ENCODE data around the gene STX12.
"Not testable (repeated sequence)": the region's sequence is repeated elsewhere in the genome, so short reads cannot be mapped to it uniquely, and the experiment has no call there.

Gene STX12

DNA sequence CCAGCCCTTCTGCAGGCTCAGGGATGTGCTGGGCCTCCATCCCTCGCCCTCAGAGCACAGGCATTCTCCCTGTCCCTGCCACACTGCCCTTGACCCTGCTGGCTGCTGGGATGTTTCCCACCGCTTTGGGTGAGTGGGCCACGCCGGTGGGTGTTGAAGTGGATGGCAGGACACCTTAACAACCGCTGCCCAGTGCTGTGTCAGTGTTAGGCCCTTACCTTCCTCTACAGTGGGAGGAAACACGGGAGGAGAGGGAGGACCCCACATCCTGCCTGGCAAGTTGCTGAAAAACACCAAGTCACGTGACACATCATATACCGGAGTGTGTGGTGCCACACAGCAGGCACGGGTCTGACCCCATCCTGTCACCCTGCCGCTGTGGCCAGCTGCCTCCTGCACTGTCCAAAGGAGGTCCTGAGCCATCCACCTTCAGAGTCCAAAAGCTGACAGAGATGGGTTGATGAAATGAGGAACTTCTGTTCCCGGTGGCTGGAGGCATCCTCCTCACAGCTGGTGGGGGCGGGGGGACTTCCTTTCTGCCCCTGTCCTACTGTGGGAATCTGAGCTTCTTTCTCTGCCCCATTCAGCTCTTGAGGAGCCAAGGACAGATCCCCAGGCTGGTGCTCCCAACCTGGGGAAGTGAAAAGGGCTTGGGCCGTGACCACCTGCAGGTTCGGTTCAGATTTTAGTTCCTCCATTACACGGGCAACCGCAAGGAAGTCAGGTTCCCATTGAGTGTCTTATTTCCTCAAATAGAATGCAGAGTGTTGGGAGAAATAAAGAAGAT, 96.1 kb downstream of the STX12 start:
- DNase-seq (ENCODE audit: low spot score) = no peak

DNA sequence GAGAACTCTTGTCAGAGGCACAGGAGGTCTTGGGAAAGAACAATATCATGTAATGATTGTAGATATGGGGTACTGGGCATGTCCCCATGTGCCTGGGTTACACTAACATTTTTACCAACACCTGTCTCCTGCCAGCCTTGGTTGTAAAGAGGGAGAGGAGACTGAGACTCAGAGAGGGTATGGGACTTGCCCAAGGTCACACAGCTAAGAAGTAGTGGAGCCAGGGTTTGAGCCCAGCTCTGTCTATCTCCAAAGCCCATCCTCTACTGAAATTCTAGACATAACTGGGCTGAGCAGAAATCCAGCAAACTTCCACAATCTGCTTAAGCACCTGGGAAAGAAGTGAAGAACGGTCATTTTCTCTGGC, 96.7 kb downstream of the STX12 start:
- DNase-seq (ENCODE audit: low spot score) = no peak

DNA sequence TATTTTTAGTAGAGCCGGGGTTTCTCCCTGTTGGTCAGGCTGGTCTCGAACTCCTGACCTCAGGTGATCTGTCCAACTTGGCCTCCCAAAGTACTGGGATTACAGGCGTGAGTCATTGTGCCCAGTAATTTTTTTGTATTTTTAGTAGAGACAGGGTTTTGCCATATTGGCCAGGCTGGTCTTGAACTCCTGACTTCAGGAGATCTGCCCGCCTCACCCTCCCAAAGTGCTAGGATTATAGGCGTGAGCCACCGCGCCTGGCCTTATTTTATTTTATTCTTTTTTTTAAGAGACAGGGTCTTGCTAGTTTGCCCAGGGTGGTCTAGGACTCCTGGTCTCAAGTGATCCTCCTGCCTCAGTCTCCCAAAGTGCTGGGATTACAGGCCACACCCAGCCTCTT, 98.1 kb downstream of the STX12 start:
- not testable (repeated sequence) for DNase-seq (ENCODE audit: low spot score)

DNA sequence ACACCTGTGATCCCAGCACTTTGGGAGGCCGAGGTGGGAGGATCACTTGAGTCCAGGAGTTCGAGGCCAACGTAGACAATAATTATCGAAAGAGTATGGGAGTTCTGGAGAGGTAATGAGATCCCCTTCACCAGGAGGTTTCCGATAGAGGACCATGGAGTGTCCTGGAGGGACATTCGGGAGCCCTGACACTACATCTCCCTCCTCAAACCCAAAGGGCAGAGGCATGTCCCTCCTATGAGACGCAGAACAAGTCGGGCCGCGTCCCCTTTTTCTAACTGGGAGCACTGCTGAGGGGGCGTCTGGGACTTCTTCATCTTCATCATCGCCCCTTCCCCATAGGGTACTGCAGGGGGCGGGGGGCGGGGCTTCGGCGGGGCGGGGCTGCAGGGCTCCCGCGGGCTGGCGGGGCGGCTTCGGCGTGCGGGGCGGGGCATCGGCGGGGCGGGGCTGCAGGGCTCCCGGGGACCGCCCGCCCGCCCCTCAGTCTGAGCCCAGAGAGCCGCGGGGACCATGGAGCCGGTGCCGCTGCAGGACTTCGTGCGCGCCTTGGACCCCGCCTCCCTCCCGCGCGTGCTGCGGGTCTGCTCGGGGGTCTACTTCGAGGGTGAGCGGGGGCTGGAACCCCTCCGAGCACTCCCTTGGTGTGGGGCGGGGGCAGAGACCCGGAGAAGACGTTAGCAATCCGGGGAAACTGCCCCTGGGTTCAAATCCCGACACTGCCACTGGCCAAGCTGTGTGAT, 99.2 kb downstream of the STX12 start, which contains the start of gene THEMIS2:
Gene THEMIS2, plus strand, starts transcription at position 486 of the 743 bp plus-strand sequence. Its CDS starts 28 bp downstream, at position 514.
- no peak for DNase-seq (ENCODE audit: low spot score)

DNA sequence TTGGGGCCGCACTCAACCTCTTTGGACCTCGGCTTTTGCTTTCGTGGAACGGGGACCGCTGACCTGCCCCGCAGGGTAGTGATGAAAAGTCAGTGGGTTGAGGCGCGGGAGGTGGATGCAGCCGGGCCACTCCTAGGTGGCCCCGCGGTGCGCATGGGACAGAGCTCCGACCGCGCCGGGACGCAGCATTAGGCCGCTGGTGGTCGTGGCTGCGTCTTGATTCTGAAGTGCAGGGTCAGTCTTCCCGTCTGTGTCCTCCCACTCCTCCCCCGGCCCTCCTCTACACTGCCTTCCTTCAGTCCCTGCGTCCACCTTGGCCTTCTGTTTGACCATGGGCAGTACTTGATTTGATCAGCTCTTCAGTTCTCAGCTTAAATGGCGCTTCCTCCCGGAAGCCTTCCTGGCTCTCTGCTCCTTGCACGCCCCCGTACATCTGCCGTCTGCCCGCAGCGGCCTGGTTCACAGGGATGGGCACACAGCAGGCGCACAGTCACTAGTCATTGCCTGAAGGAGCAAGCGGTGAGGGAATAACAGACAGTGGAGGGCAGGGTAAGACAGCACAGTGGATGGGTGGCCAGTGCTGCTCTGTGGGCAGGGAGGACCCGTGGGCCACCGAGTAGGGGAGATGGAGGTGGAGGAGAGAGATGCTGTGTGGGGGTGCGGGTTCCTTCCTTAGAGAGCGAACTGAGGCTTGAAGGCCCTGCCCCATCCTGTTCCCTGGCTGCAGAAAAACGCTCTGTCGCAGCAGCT, 100.0 kb downstream of the STX12 start:
- no peak for DNase-seq (ENCODE audit: low spot score)

DNA sequence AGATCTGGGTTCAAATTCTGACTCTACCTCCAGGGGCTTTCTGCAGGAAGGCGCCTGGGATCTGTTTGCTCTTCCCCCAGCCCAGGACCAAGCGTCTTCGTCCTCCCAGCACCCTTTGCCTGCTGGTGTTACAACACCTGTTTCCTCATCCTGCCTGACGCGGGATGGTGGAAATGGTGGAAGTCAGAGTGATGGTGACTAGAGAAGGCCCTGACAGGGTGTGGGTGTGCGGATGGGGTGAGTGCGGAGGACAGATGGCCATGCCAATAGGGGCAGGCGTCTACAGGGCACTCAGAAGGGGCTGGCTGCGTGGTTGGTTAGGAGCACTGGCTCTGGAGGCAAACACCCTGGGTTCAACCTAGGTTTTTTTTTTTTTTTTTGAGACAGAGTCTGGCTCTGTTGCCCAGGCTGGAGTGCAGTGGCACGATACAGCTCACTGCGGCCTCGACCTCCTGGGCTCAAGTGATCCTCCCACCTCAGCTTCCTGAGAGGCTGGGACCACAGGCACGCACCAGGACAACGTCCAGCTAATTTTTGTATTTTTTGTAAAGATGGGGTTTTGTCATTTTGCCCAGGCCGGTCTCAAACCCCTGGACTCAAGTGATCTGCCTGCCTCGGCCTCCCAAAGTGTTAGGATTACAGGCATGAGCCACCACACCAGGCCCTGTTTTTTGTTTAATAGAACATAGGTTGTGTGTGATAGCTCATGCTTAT, 100.8 kb downstream of the STX12 start:
- no peak for DNase-seq (ENCODE audit: low spot score)

Measured in cerebellar cortex (tissue), 1 donor.